ENCODE results near the gene LRFN5. TPM values are rescaled to one million over a fixed set of nuclear protein-coding genes. Genes with fewer than 3 reads are reported as not detected.

The LRFN5 gene
- total RNA-seq, 1 experiment from 2014 or later = not detected

DNA sequence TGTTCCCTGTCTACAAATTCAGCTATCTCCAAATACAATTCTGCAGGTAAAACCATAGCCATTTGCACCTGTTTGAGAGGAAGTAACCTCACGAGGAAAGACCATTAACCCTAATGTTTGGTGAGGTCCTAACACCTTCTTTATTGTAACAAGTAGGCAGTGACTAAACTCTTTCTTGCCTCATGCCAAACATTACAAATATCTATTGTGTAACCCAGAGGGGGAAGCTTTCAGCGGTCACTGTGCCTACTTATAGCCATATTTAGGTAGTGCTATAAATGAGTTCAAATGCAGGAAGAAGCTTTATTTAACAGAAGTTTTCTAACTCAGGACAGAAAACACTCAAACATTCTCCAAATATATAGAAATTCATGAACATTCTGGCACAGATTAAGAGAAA is 252.7 kb downstream of the LRFN5 start:
- Histone ChIP-seq H3K27me3 (ENCODE audit: insufficient read depth, low read length) (no peaks in the 10 kb centered on the region), H2AFZ (ENCODE audit: low read depth, low read length, poor library complexity, severe bottlenecking) (no peak overlapping the region), H3K36me3 (ENCODE audit: control insufficient read depth in 1 of 2, insufficient read depth in 2 of 2, low read length in 2 of 2) (no peaks in the 10 kb centered on the region), H3K27ac (ENCODE audit: low read depth, low read length) (no peak overlapping the region), H3K9ac (ENCODE audit: low read length) (no peak overlapping the region), H3K9me3 (ENCODE audit: control insufficient read depth in 1 of 2, insufficient read depth in 1 of 2, low read depth in 1 of 2, low read length in 2 of 2) (peaks cover 0 to 3% of the 10 kb centered on the region in 2 experiments; a peak in 1 of 4 replicates), H3K9me2 (ENCODE audit: insufficient read depth) (no peaks in the 10 kb centered on the region), H3K4me1 (ENCODE audit: control insufficient read depth in 1 of 2, insufficient read depth in 2 of 2, low read length in 2 of 2) (no peaks in the 10 kb centered on the region), H4K20me1 (ENCODE audit: insufficient read depth) (no peaks in the 10 kb centered on the region; the same call in 1 of the 2 replicates), H3K79me2 (ENCODE audit: insufficient read depth, low read length) (no peaks in the 10 kb centered on the region), H3K4me3 (replicated peaks in 1 of 2; ENCODE audit: low read depth in 1 of 2, low read length in 2 of 2) (no peak overlapping the region), H3K4me2 (ENCODE audit: low read length) (no peak overlapping the region)
- ChIA-PET RAD21 (ENCODE audit: low non-redundant PET in 1 of 2, low total read pairs in 2 of 2, uncharacterized antibody in 2 of 2, unreplicated experiment in 2 of 2) (no interaction called here), POLR2A (no interaction called here), CTCF (no interaction called here)
- no TSS peak for BruUV-seq (replicated peaks)
- ATAC-seq = no peak
- TF ChIP-seq SRF (IDR thresholded peaks at IDR 0.05; ENCODE audit: low read depth) = no peak
- no peak for TF ChIP-seq EZH2phosphoT487 (IDR thresholded peaks at IDR 0.05; ENCODE audit: borderline replicate concordance)
- intact Hi-C loops (cut with micrococcal nuclease) = no loop called here
- no peak for DNase-seq (ENCODE audit: low read depth, low spot score)

DNA sequence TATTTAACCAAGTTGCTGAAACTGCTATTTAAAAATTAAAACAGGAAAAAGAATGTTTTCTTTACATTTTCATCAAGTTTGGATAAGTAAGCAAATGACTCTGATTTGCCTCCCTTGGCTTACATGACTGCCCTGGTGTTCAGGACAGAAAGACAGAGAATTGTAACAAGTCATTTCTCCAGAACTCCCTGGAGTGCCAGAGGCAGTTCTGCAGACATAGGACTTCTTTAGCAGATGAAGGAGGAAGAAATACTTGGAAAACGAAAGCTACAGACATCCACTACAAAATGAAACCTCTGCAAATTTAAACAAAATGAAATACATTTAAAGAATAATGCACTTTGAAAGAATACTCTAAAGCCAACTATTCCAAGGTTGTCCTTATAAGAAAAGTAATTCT is 253.9 kb downstream of the LRFN5 start:
- no peaks in the 10 kb centered on the region; the same call in 1 of the 2 replicates for H4K20me1 ChIP-seq (ENCODE audit: insufficient read depth)
- DNase-seq (ENCODE audit: low read depth, low spot score) = no peak
- no peak overlapping the region for H2AFZ ChIP-seq (ENCODE audit: low read depth, low read length, poor library complexity, severe bottlenecking)
- ChIA-PET POLR2A (no interaction called here), CTCF (no interaction called here), RAD21 (ENCODE audit: low non-redundant PET in 1 of 2, low total read pairs in 2 of 2, uncharacterized antibody in 2 of 2, unreplicated experiment in 2 of 2) (no interaction called here)
- TF ChIP-seq ZNF274 (IDR thresholded peaks at IDR 0.05; ENCODE audit: low read depth, low read length) (no peak), EZH2phosphoT487 (IDR thresholded peaks at IDR 0.05; ENCODE audit: borderline replicate concordance) (no peak), SIN3A (IDR thresholded peaks at IDR 0.05; ENCODE audit: low read depth) (no peak), YY1 (IDR thresholded peaks at IDR 0.05; ENCODE audit: extremely low read depth, insufficient replicate concordance, low read depth, low read length) (no peak), ELF1 (IDR thresholded peaks at IDR 0.05; ENCODE audit: borderline replicate concordance, low read depth) (no peak), CEBPB (IDR thresholded peaks at IDR 0.05; ENCODE audit: low read depth) (no peak), SRF (IDR thresholded peaks at IDR 0.05; ENCODE audit: low read depth) (no peak), POLR2AphosphoS5 (IDR thresholded peaks at IDR 0.05; ENCODE audit: low read depth, low read length) (no peak), SP1 (IDR thresholded peaks at IDR 0.05; ENCODE audit: low read depth) (no peak)
- TF ChIP-seq, protein P1, sequence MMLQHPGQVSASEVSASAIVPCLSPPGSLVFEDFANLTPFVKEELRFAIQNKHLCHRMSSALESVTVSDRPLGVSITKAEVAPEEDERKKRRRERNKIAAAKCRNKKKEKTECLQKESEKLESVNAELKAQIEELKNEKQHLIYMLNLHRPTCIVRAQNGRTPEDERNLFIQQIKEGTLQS (IDR thresholded peaks at IDR 0.05) = no peak
- TF ChIP-seq, protein P2, sequence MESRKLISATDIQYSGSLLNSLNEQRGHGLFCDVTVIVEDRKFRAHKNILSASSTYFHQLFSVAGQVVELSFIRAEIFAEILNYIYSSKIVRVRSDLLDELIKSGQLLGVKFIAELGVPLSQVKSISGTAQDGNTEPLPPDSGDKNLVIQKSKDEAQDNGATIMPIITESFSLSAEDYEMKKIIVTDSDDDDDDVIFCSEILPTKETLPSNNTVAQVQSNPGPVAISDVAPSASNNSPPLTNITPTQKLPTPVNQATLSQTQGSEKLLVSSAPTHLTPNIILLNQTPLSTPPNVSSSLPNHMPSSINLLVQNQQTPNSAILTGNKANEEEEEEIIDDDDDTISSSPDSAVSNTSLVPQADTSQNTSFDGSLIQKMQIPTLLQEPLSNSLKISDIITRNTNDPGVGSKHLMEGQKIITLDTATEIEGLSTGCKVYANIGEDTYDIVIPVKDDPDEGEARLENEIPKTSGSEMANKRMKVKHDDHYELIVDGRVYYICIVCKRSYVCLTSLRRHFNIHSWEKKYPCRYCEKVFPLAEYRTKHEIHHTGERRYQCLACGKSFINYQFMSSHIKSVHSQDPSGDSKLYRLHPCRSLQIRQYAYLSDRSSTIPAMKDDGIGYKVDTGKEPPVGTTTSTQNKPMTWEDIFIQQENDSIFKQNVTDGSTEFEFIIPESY (IDR thresholded peaks at IDR 0.05; ENCODE audit: extremely low read depth, insufficient replicate concordance, low read length) = no peak
- TF ChIP-seq, protein P3, sequence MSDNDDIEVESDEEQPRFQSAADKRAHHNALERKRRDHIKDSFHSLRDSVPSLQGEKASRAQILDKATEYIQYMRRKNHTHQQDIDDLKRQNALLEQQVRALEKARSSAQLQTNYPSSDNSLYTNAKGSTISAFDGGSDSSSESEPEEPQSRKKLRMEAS (IDR thresholded peaks at IDR 0.05) = no peak
- H3K27ac ChIP-seq (ENCODE audit: low read depth, low read length) = no peak overlapping the region
- no peaks in the 10 kb centered on the region for H3K79me2 ChIP-seq (ENCODE audit: insufficient read depth, low read length)
- no peaks in the 10 kb centered on the region for H3K27me3 ChIP-seq (ENCODE audit: insufficient read depth, low read length)
- H3K4me3 ChIP-seq (replicated peaks in 1 of 2; ENCODE audit: low read depth in 1 of 2, low read length in 2 of 2) = no peak overlapping the region
- H3K9me3 ChIP-seq (ENCODE audit: control insufficient read depth in 1 of 2, insufficient read depth in 1 of 2, low read depth in 1 of 2, low read length in 2 of 2) = no peaks in the 10 kb centered on the region
- no TSS peak for BruUV-seq (replicated peaks)
- intact Hi-C loops (cut with micrococcal nuclease) = no loop called here
- H3K9me2 ChIP-seq (ENCODE audit: insufficient read depth) = no peaks in the 10 kb centered on the region
- H3K36me3 ChIP-seq (ENCODE audit: control insufficient read depth in 1 of 2, insufficient read depth in 2 of 2, low read length in 2 of 2) = no peaks in the 10 kb centered on the region
- no peak for ATAC-seq
- no peak overlapping the region for H3K4me2 ChIP-seq (ENCODE audit: low read length)
- no peaks in the 10 kb centered on the region for H3K4me1 ChIP-seq (ENCODE audit: control insufficient read depth in 1 of 2, insufficient read depth in 2 of 2, low read length in 2 of 2)
- H3K9ac ChIP-seq (ENCODE audit: low read length) = no peak overlapping the region

Data from HCT116 (cell line).